Heart left ventricle (tissue), 13 donors: ENCODE measurements around the gene SLC25A26.

Experiments used
- CTCF ChIP-seq, 12 donors: fragments of 200-600 bp; sonication (generic) in 4 of 12; IDR thresholded peaks; one replicate each; pipeline versions ENCODE4 v1.5.0 to v1.8.0; 2018 to 2022; ENCODE audit warnings: antibody characterized with exemption in 12 of 12, mild to moderate bottlenecking in 5 of 12
- POLR2A ChIP-seq, 2 donors: fragments of 450-650 bp; IDR thresholded peaks; one replicate each; pipeline ENCODE4 v1.6.1; 2017; ENCODE audit warnings: antibody characterized with exemption in 2 of 2, mild to moderate bottlenecking in 2 of 2, moderate library complexity in 2 of 2
- donor health status: ischemic (EF 13 %, LVEDD 7.1; RV severe dilation, severe dysfunction).
- donor health status: DM: no; HTN: yes; CAD: no.
- donor health status: DM: no; HTN: no; CAD: no.
- donor health status: ischemic (EF 25% LVEDD 6.9; RV normal size, moderate dysfunction).
- donor health status: ischemic (EF 25% LVEDD 5.7; RV mildly dilated, moderate dysfunction).
- donor health status: ischemic (EF 35%, LVEDD 5.7; RV mildly dilated, moderate dysfunction).
- donor health status: nonischemic (EF 11% LVEDD 7.7; RV severe dilation, severe dysfunction).
- donor health status: DM: yes; HTN: yes; CAD: no.
- donor health status: PGD.
- donor health status: ischemic (EF 29% LVEDD 5.4; RV normal size, mild dysfunction).
- donor health status: nonischemic (EF 23%, LVEDD 6.1; RV moderate dilation, normal function).

DNA sequence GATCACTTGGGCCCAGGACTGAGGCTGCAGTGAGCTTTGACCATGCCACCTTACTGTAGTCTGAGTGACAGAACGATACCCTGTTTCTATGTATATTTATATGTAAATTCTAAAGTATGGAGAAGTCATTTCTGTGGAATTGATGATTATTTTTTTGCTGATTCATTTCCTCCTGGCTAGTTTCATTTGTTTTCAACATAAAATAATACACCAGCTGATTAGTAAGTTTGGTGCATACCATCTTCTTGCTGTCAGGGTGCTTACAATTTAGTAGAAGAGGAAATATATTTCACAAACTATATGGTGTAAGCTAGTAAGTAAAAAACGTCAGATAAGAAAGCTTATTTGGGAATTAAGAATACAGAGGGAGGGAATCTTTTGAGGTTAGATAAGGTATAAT lies 36.0 kb downstream of the SLC25A26 start:
- TF ChIP-seq POLR2A (IDR thresholded peaks at IDR 0.05) = no peak
- TF ChIP-seq CTCF (IDR thresholded peaks at IDR 0.05) = no peak
